HepG2 (cell line): Measurements from ENCODE around the gene KAT7. TPM values are rescaled to one million over a fixed set of nuclear protein-coding genes. Genes with fewer than 3 reads are reported as not detected.

ENCODE experiments used
- CEBPZ ChIP-seq: IDR thresholded peaks from 2 replicates; pipeline ENCODE4 v1.6.1; 2012; ENCODE audit warnings: low read length, improper control_type of control experiment
- DRAP1 ChIP-seq: IDR thresholded peaks from 2 replicates; pipeline ENCODE4 v1.6.1; 2016; ENCODE audit warnings: missing genetic modification reagents, missing compliant biosample characterization
- GATA4 ChIP-seq: sonication (generic); IDR thresholded peaks from 2 replicates; pipeline ENCODE4 v1.6.1; 2016; ENCODE audit warnings: antibody characterized with exemption, low read depth, borderline replicate concordance
- HDAC1 ChIP-seq: sonication (generic); formaldehyde crosslinking; IDR thresholded peaks from 2 replicates; pipeline ENCODE4 v1.5.1; 2020; ENCODE audit warnings: mild to moderate bottlenecking, missing genetic modification reagents
- HDAC2 ChIP-seq: sonication (generic); formaldehyde crosslinking; IDR thresholded peaks from 2 replicates; pipeline ENCODE4 v1.4.0; 2020; ENCODE audit warnings: missing genetic modification reagents
- HMG20B ChIP-seq: conservative IDR thresholded peaks from 2 replicates; pipeline ENCODE4 v1.6.1; 2016; ENCODE audit warnings: missing genetic modification reagents, missing compliant biosample characterization
- JARID2 ChIP-seq: sonication (generic); formaldehyde crosslinking; IDR thresholded peaks from 2 replicates; pipeline ENCODE4 v1.8.1; 2023; ENCODE audit warnings: missing genetic modification reagents, inconsistent platforms; ENCODE audit not compliant: insufficient replicate concordance
- KDM2A ChIP-seq: sonication (generic); formaldehyde crosslinking; IDR thresholded peaks from 2 replicates; pipeline ENCODE4 v1.4.0; 2020; ENCODE audit warnings: low read depth, missing genetic modification reagents, borderline replicate concordance
- MAZ ChIP-seq, 2 experiments: sonication (generic) in 1 of 2; formaldehyde crosslinking in 1 of 2; IDR thresholded peaks; 2 replicates each; pipeline versions ENCODE4 v1.5.0 to v1.6.1; 2012 to 2020; ENCODE audit warnings: low read depth in 2 of 2, mild to moderate bottlenecking in 2 of 2, borderline replicate concordance in 1 of 2, improper control_type of control experiment in 1 of 2, low read length in 1 of 2, missing genetic modification reagents in 1 of 2, moderate library complexity in 1 of 2
- MEIS2 ChIP-seq: sonication (generic); formaldehyde crosslinking; IDR thresholded peaks from 2 replicates; pipeline ENCODE4 v1.9.0; 2021; ENCODE audit warnings: mild to moderate bottlenecking, missing genetic modification reagents
- NFYC ChIP-seq: IDR thresholded peaks from 2 replicates; pipeline ENCODE4 v1.6.1; 2016; ENCODE audit warnings: missing genetic modification reagents, missing compliant biosample characterization
- PAX8 ChIP-seq: sonication (generic); formaldehyde crosslinking; IDR thresholded peaks from 2 replicates; pipeline ENCODE4 v1.8.0; 2022; ENCODE audit warnings: mild to moderate bottlenecking, missing genetic modification reagents, borderline replicate concordance
- RFXAP ChIP-seq: sonication (generic); formaldehyde crosslinking; IDR thresholded peaks from 2 replicates; pipeline ENCODE4 v1.4.0; 2020; ENCODE audit warnings: missing genetic modification reagents, borderline replicate concordance
- STAG1 ChIP-seq: sonication (generic); formaldehyde crosslinking; IDR thresholded peaks from 2 replicates; pipeline ENCODE4 v1.4.0; 2020; ENCODE audit warnings: missing genetic modification reagents
- ZFX ChIP-seq: sonication (generic); formaldehyde crosslinking; IDR thresholded peaks from 2 replicates; pipeline ENCODE4 v1.4.0; 2020; ENCODE audit warnings: mild to moderate bottlenecking, low read depth, missing genetic modification reagents, moderate library complexity
- ZNF441 ChIP-seq: sonication (generic); formaldehyde crosslinking; IDR thresholded peaks from 2 replicates; pipeline ENCODE4 v1.7.0; 2021; ENCODE audit warnings: missing genetic modification reagents, borderline replicate concordance
- polyA plus RNA-seq, 8 experiments: library from polyadenylated mRNA; depleted of rRNA in 3 of 8; stranded (reverse) in 7 of 8; unstranded in 1 of 8; fragments of >200 nt; fragmentation: Illumina TruSeq in 4 of 8; extraction: Trizol in 4 of 8; gene quantifications; 2 replicates each; pipeline versions ENCODE4 v1.2.1 to v1.2.3, GENCODE V29; 2011 to 2016; ENCODE audit warnings: low read depth in 4 of 8, missing spikeins in 1 of 8, mixed read lengths in 1 of 8; ENCODE audit not compliant: insufficient read depth in 1 of 8
- total RNA-seq, 5 experiments: library from RNA; depleted of rRNA; stranded (reverse); fragments of >200 nt; fragmentation: Illumina TruSeq; extraction: Trizol; gene quantifications; 2 replicates each; pipeline ENCODE4 v1.2.3, GENCODE V29; 2016; ENCODE audit warnings: low read depth in 1 of 5
- TF ChIP-seq, protein P1 (sequence below): sonication (generic); formaldehyde crosslinking; IDR thresholded peaks from 2 replicates; pipeline ENCODE4 v1.4.0; 2020; ENCODE audit warnings: missing genetic modification reagents, borderline replicate concordance

The KAT7 gene
- total and polyA plus RNA-seq, 2 of the 13 experiments (the other 11 are each of a cell fraction or from before 2014, with no cell fraction given): 21.2 to 39.2 TPM

- TF ChIP-seq GATA4: peak; percentile 83; the same call in 1 of the 2 replicates
- no peak for TF ChIP-seq PAX8 (CRISPR knock-in tag)
- no peak for TF ChIP-seq HDAC1 (CRISPR knock-in tag)
- TF ChIP-seq NFYC (CRISPR knock-in tag): peak; percentile 96
- 0 out of 2 replicates have a peak, but pooled peaks have one; percentile 23 for TF ChIP-seq KDM2A (CRISPR knock-in tag)
- TF ChIP-seq DRAP1 (CRISPR knock-in tag): peak; percentile 99
- peak; percentile 43; the same call in 1 of the 2 replicates for TF ChIP-seq ZNF441 (CRISPR knock-in tag)
- no peak for TF ChIP-seq HMG20B
- peak; percentile 57; the same call in 1 of the 2 replicates for TF ChIP-seq ZFX (CRISPR knock-in tag)
- TF ChIP-seq RFXAP (CRISPR knock-in tag): peak; percentile 79
- TF ChIP-seq MEIS2: peak; percentile 46; the same call in 1 of the 2 replicates
- TF ChIP-seq, protein P1, sequence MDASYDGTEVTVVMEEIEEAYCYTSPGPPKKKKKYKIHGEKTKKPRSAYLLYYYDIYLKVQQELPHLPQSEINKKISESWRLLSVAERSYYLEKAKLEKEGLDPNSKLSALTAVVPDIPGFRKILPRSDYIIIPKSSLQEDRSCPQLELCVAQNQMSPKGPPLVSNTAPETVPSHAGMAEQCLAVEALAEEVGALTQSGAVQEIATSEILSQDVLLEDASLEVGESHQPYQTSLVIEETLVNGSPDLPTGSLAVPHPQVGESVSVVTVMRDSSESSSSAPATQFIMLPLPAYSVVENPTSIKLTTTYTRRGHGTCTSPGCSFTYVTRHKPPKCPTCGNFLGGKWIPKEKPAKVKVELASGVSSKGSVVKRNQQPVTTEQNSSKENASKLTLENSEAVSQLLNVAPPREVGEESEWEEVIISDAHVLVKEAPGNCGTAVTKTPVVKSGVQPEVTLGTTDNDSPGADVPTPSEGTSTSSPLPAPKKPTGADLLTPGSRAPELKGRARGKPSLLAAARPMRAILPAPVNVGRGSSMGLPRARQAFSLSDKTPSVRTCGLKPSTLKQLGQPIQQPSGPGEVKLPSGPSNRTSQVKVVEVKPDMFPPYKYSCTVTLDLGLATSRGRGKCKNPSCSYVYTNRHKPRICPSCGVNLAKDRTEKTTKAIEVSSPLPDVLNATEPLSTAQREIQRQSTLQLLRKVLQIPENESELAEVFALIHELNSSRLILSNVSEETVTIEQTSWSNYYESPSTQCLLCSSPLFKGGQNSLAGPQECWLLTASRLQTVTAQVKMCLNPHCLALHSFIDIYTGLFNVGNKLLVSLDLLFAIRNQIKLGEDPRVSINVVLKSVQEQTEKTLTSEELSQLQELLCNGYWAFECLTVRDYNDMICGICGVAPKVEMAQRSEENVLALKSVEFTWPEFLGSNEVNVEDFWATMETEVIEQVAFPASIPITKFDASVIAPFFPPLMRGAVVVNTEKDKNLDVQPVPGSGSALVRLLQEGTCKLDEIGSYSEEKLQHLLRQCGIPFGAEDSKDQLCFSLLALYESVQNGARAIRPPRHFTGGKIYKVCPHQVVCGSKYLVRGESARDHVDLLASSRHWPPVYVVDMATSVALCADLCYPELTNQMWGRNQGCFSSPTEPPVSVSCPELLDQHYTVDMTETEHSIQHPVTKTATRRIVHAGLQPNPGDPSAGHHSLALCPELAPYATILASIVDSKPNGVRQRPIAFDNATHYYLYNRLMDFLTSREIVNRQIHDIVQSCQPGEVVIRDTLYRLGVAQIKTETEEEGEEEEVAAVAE: no peak
- TF ChIP-seq STAG1 (CRISPR knock-in tag): no peak
- TF ChIP-seq JARID2 (CRISPR knock-in tag): no peak
- peak; percentile 85; the same call in 1 of the 2 replicates for TF ChIP-seq MAZ (IDR thresholded peaks at IDR 0.05; ENCODE audit: borderline replicate concordance, low read depth, low read length)
- no peak for TF ChIP-seq MAZ (CRISPR knock-in tag; IDR thresholded peaks at IDR 0.05; ENCODE audit: low read depth)
- TF ChIP-seq HDAC2 (CRISPR knock-in tag): no peak
- peak; percentile 54; the same call in 1 of the 2 replicates for TF ChIP-seq CEBPZ
These were observed 24.5 kb upstream of the KAT7 start, which contains the start of gene FAM117A (continued) for GRCh38 chr17:49763735-49764558.
